Spleen (tissue), 7 donors: ENCODE results near the gene GOLGA6D.
"Not testable (repeated sequence)": the region's sequence is repeated elsewhere in the genome, so short reads cannot be mapped to it uniquely, and the experiment has no call there.

ENCODE experiments used
- POLR2A ChIP-seq, 3 donors: fragments of 450-650 bp; IDR thresholded peaks; one replicate each; pipeline ENCODE4 v1.5.1; 2017; ENCODE audit warnings: antibody characterized with exemption in 3 of 3, mild to moderate bottlenecking in 1 of 3
- TF ChIP-seq, protein P1 (sequence below), 11 experiments: fragments of 200-600 bp in 7 of 11; fragments of 450-650 bp in 4 of 11; sonication (generic) in 4 of 11; IDR thresholded peaks in 8 of 11; conservative IDR thresholded peaks in 3 of 11; 1 replicate in 7 of 11; 2 replicates in 4 of 11; pipeline versions ENCODE4 v1.4.0 to v1.8.0; 2016 to 2021; ENCODE audit warnings: antibody characterized with exemption in 11 of 11, inconsistent platforms in 4 of 11, mild to moderate bottlenecking in 1 of 11
- donor health status: DM: no; HTN: no; CAD: no; lungs with moderate emphysema.
- donor health status: DM: no; HTN: no; CAD: no.
- donor health status: DM: no; HTN: no; CAD: no.

- TF ChIP-seq POLR2A (IDR thresholded peaks at IDR 0.05) = not testable (repeated sequence)
- TF ChIP-seq, protein P1, sequence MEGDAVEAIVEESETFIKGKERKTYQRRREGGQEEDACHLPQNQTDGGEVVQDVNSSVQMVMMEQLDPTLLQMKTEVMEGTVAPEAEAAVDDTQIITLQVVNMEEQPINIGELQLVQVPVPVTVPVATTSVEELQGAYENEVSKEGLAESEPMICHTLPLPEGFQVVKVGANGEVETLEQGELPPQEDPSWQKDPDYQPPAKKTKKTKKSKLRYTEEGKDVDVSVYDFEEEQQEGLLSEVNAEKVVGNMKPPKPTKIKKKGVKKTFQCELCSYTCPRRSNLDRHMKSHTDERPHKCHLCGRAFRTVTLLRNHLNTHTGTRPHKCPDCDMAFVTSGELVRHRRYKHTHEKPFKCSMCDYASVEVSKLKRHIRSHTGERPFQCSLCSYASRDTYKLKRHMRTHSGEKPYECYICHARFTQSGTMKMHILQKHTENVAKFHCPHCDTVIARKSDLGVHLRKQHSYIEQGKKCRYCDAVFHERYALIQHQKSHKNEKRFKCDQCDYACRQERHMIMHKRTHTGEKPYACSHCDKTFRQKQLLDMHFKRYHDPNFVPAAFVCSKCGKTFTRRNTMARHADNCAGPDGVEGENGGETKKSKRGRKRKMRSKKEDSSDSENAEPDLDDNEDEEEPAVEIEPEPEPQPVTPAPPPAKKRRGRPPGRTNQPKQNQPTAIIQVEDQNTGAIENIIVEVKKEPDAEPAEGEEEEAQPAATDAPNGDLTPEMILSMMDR (IDR thresholded peaks at IDR 0.05 in 8 of 11, conservative IDR thresholded peaks at IDR 0.05 in 3 of 11) = not testable (repeated sequence)
These were observed 30.4 kb upstream of the GOLGA6D start for GRCh38 chr15:75252285-75252684.
